GM13977 (cell line): Measurements from ENCODE around the gene C1orf74.

ENCODE experiments used
- DNase-seq: peaks from one replicate; pipeline ENCODE4 v3.0.0; 2012; ENCODE audit warnings: low spot score
- in situ Hi-C: fragments of 300-500 bp; cut with MboI; formaldehyde crosslinking; loops from one replicate; pipeline ENCODE4 v1.12.0; 2022; ENCODE audit warnings: low sequenced_read_pairs, low pct_unique_long_range_greater_than_20kb, mixed read lengths, inconsistent platforms; ENCODE audit not compliant: unreplicated experiment
- TF ChIP-seq, protein P1 (sequence below): IDR thresholded peaks from 2 replicates; pipeline ENCODE4 v1.5.1; 2012; ENCODE audit warnings: mild to moderate bottlenecking, control low read depth; ENCODE audit not compliant: insufficient read depth; ENCODE audit errors: extremely low read depth, missing control alignments

C1orf74 gene

GRCh38 chr1:209732725-209733124 lies 51.6 kb downstream of the C1orf74 start:
- DNase-seq: no peak
- TF ChIP-seq, protein P1, sequence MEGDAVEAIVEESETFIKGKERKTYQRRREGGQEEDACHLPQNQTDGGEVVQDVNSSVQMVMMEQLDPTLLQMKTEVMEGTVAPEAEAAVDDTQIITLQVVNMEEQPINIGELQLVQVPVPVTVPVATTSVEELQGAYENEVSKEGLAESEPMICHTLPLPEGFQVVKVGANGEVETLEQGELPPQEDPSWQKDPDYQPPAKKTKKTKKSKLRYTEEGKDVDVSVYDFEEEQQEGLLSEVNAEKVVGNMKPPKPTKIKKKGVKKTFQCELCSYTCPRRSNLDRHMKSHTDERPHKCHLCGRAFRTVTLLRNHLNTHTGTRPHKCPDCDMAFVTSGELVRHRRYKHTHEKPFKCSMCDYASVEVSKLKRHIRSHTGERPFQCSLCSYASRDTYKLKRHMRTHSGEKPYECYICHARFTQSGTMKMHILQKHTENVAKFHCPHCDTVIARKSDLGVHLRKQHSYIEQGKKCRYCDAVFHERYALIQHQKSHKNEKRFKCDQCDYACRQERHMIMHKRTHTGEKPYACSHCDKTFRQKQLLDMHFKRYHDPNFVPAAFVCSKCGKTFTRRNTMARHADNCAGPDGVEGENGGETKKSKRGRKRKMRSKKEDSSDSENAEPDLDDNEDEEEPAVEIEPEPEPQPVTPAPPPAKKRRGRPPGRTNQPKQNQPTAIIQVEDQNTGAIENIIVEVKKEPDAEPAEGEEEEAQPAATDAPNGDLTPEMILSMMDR: no peak
- in situ Hi-C loops: no loop called here

DNA sequence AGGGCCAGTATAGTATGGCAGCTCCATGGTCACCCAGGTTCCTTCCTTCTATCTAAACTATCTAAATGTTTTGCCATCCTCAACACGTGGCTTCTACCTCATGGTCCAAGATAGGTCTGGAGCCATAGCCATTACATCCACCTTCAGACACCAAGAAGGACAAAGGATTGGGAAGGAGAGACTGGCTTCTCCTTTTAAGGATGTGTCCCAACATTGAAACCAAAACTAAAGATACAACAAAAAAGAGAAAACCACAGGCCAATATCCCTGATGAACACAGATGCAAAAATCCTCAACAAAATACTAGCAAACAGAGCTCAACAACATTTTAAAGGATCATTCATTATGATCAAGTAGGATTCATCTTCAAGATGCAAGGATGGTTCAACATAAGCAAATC lies 54.9 kb downstream of the C1orf74 start:
- no peak for DNase-seq
- in situ Hi-C loops: no loop called here
- TF ChIP-seq, protein P1: no peak
